HG02642 (cell line): ENCODE results near the gene ADGRG2.
"Not testable (repeated sequence)": the region's sequence is repeated elsewhere in the genome, so short reads cannot be mapped to it uniquely, and the experiment has no call there.

Source experiments
- ATAC-seq: cut with Tn5 transposase; IDR thresholded peaks from one replicate; pipeline ENCODE4 v1.9.1; 2021; ENCODE audit warnings: mild to moderate bottlenecking; ENCODE audit not compliant: unreplicated experiment, poor library complexity

ADGRG2 gene

DNA sequence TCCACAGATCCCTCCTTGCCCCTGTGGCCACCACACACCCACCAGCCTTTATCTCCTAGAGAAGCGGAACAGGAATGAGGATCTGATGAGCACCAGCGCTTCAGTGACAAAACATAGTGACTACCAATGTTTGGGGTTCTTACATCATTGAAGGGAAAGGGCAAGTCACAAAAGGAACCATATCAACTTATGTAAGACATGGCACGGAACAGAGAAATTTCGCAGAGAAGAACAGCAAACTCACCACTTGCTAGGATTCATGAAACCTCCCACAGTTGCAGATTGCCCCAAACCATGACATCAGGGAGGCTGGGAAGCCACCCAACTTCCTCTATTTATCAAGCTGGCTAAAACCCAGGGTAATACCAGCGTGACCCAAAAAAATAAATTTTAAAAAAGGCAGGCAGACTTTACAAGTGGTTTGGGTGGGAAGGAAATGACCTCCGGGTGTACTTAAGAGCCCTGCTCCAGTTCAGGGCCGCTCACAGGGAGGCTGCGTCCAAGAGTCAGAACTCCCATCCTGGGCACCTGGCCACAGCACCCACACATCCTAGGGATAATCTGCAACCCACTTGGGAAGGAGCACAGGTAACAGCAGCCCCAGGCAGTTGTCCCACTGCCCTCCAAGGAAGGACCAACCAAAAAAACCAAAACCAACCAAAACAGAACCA lies 36.0 kb downstream of the ADGRG2 start:
- ATAC-seq = no peak

DNA sequence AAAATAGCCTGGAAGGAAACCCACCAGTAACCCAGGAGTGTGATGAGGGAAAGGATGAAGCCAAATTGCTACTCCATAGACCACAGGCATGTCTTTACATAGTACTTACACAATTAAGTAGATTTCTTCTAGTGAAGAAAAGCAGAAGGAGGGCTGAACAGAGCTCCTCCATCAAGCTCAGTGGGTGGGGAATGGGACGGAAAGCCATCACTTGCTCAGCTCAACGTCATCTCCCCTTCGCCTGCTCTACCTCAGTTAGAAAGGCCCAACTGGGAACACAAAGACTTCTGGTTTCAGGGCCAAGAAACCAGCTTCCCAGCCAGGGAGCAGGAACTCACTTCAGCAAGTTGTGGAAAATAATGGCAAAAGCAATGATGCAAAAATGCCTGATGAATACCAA lies 36.6 kb downstream of the ADGRG2 start:
- no peak for ATAC-seq

DNA sequence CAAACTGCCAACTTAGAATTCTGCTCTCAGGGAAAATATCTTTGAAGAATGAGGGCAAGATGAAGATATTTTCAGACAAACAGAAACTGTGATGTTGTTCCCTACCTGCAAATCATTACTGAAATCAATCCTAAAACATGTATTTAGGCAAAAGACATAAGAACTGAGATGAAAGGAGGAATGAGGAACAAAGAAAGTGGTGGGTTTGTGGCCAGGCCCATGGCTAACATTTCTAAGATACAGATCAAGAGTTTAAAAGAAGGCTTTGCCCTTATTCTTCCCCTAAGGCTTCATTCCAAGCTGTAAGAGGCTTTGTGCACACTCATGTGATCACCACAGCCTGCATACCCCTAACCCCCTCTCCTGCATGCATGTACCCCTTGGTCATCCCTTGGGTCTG lies 46.5 kb downstream of the ADGRG2 start:
- no peak for ATAC-seq

DNA sequence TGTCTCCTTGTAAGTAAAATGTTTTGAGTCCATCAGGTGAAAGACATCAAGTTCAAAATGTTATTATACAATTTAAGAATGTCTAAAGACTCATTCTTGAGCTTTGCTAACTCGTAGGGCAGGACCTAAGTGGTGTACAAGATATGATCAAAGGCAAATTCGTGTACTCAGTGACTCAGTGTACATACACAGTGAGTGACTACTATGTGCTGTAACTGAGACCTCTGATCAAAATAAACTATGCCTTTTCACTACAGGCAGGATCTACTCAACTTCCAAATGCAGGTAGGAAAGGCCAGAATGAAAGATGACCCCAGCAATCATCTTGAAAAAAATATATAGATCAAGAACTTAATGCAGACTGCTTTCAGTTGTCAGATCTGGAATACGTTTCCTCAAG lies 49.9 kb downstream of the ADGRG2 start:
- ATAC-seq = no peak

DNA sequence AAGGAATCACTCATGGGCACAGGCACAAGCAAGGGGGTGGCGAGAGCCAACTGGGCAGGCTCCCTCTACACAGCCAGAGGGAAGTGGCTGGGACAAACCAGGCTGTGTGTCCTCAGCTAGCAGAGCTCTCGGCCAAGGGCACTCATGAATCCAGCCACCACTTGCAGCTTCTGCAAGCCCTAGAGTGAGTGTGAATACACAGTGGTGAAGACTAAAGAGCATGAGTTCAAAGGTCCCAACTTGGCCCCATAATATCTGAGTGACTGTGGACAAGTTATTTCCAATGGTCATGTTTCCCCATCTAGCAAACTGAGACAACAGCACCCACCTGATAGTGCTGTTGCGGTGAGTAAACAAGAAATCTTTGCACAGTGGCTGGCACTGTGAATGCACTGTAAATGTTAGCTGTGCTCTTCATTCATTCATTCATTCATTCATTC lies 51.7 kb downstream of the ADGRG2 start:
- no peak for ATAC-seq

DNA sequence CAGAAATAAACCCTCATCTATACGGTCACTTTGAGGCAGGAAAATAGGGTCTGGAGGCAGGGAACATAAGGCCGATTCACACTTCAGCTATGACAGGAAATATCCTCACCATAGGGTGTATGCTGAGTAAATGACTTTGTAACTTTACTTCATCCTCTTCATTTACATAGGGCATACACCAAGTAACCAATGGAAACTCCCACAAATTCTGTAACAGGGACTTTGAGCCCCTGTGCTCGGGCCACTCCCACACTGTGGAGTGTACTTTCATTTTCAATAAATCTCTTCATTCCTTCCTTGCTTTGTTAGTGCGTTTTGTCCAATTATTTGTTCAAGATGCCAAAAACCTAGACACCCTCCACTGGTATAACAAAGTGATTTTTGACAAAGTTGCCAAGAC lies 55.3 kb downstream of the ADGRG2 start:
- not testable (repeated sequence) for ATAC-seq

DNA sequence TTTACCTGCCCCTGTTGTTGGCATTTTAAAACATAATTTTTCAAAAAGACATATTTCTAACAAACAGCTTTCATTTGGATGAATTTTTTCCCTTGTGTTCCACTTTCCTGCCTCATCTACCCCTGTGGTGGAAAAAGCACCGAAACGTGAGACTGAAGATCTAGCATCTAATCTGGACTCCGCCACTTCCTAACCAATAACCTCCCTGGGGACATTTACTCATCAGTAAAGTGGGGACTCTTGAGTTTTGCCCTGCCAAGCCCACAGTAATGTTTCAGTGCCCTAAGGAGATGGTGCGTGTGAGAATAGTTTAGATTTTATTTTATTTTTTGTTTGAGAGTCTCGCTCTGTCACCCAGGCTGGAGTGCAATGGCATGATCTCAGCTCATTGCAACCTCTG lies 56.7 kb downstream of the ADGRG2 start:
- no peak for ATAC-seq

DNA sequence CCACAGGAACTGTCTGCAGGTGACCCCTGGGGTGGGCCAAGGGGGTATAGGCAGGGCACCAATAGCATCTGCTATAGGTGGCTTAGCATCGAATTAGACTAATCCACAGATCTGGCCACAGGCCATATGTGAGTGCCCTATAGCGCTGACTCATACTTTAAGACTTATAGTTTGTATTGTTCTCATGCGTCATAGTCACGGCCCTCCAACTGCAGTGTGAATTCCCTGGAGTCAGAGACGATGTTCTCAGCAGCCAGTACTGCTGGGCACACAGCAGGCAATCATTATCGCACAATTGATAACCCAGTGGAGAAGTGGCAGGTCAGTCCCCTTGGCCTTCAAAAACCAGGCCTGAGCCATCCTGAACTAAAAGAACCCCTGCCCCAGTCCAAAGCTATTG lies 58.1 kb downstream of the ADGRG2 start:
- ATAC-seq = no peak

DNA sequence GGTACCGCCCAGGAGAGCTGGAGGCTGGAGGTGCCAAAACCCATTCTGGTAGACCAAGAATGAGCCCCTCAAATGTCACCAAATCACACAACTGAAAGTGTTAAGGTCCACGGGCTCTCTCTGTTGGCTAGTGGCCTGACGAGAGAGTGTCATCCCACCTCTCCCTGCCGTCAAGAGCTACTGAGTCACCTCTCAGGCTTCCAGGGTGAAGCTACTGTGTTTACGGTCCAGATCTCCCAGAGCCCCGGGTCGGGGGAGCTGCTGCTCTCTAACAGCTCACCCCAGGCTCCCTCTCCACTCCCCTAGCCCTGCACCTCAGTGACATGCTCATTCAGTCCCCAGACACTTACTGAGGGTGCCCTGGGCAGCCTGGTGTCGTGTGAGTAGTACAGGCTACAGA lies 59.2 kb downstream of the ADGRG2 start:
- no peak for ATAC-seq

DNA sequence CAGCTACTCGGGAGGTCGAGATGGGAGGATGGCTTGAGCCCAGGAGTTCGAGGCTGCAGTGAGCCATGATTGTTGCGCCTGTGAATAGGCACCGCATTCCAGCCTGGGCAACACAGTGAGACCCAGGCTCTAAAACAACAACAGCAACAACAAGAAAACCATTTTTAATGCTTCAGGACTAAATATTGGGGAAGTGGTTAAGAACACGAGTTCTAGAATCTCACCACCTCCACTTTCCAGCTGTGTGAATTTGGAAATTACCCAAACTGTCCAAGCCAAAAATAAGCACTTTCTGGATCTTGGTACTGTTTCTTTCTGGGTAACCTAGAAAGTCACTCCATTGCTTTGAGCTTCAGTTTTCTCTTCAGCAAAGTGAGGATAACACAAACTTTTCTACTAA lies 63.2 kb downstream of the ADGRG2 start:
- ATAC-seq = no peak

DNA sequence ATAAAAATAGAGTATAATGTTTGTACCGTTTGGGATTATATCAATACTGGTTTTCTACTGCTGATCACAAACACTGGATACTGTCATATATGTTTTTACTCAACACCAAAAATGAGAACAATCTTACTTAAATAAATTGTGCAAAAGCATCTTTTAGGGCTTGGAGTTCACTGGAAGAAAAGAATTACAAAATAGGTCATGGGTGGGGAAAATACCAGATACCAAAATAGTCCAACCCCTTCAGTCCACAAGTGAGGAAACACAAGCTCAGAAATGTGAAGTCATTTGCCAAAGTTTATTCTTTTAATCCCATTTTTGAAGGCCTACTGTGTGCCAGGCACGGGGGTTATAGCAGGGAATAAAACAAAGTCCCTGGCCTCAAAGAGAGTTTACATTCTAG lies 64.4 kb downstream of the ADGRG2 start:
- ATAC-seq = no peak

DNA sequence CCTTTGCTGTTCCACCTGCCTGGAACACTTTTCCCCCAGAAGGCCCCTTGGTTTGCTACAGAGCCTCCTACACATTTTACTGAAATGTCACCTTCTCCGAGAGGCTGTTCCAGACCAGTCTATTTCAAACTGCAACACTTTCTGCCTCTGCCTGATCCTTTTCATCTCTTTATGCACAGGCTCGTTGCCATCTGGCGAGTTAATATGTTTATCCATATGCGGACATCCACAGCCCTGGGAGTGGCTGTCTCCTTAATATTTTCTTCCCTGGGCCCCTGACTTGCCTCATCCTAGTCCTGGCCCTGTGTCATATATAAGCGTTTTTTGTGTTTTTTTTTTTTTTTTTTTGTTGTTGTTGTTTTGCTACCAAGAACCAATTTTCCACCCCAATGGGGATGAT lies 73.2 kb downstream of the ADGRG2 start:
- no peak for ATAC-seq

DNA sequence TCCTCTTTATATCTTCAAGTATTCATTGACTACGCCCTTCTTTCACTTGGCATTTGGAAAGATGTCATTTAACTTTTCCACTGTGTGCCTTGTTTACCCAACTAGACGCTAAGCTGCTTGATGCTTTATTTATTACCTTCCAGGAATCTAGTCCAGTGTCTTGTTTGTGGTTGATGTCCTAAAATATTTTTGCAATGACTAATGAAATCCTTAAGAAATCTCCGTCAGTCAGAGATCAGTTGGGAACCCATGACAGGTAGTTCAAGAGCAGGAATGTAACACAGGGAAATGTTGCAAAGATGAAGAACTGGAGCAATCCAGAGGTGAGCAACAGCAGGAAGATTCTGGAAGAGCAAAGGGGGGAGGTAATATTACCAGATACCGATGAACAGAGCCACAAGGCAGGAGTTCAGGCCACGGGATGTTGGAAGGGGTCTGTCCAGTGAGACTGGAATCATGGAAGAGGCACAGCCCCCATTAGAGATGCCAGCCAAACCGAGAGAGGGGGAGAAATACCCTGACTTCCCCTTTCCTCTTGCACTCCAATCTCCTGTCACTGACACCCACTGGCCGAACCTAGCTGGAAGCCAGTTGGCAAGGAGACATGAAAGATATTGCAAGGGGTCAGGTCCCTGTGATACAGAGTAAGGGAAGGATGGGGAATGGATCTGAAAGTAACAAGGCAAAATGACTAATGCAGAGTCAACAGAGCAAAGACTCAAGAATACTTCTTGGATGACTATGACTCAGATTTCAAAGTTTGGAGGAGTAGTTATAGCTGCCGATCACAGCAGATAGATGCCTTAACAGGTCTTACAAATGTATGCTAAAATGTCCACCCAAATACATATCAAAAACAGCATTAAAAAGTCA lies 75.7 kb downstream of the ADGRG2 start:
- ATAC-seq = no peak

DNA sequence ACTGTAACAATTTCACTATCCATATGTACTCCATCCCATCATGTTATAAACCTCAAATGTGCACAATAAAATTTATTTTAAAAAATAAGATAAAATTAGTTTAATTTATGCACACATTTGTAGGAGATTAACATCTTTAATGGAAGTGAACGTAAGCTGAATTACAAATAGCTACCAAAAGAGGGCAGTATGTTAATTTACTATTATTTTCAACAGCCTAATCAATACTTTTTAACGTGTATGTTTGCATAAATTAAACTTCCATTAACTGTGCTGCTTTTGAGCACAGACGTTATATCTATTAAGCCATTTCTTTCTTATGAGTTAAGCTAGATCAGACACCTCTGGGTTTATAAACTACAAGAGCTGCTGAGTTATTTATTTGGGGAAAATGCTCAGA lies 81.9 kb downstream of the ADGRG2 start:
- ATAC-seq = no peak

DNA sequence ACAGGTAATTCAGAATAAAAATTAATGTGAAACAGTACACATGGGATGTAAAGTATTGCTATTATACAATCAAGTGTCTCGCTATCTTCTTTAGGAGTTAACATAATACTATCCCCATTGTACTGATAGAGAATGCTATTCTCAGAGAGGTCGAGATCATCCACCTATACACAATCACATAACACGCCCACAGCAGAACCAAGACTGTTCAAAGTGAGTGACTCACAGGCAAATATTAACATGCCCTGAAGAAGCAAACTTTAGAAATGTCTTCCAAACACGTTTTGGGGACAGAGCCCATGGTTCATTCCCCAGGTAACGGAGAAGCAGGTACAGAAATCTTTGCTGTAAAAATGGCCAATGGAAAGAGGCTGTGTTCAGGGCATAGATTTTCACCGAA lies 88.2 kb downstream of the ADGRG2 start:
- ATAC-seq = no peak

DNA sequence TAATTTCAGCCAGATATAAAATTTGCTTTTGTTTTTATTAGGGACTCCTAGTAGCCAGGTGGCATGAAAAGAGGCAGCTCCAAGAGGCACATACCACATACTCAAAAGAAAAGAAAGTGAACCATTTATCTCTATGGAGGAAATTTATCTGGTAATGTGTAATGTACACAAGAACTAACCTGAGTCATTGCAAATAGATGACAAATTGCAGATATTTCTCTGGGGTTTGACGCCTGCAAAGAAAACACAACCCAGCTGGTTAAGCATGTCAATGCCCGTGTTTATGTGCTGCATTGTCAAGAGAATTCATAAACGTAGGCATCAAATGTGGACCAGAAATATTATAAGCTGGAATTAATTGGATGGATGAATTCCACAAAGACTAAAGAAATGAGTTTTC lies 91.5 kb downstream of the ADGRG2 start:
- no peak for ATAC-seq

DNA sequence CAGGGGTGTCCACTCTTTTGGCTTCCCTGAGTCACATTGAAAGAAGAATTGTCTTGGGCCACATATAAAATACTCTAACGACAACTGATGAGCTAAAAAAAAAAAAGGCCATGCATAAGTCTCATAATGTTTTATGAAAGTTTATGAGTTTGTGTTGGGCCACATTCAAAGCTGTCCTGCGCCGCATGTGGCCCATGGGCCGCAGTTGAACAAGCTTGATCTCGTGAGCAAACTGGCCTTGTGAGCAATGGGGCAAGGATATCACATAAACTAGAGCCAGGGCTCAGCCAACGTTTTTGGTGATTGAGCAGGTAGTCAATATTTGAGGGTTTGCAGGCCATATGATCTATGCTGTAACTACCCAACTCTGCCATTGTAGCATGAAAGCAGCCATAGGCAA lies 93.7 kb downstream of the ADGRG2 start:
- ATAC-seq = no peak

DNA sequence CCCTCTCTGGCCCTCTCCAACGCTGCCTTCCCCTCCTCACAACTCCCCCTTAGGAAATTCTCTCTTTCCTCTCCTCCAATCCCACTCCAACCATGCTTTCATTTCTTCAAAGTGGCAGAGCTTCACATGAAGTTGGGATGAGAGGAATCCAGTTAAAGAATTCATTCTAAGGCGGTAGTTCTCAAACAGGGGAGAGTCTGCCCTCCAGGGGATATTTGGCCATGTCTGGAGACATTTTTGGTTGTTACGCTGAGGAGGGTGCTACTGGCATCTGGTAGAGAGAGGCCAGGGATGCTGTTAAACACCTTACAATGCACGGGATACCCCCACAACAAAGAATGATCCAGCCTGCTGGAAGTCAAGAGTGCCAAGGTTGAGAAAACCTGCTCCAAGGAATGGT lies 97.9 kb downstream of the ADGRG2 start:
- ATAC-seq = no peak

DNA sequence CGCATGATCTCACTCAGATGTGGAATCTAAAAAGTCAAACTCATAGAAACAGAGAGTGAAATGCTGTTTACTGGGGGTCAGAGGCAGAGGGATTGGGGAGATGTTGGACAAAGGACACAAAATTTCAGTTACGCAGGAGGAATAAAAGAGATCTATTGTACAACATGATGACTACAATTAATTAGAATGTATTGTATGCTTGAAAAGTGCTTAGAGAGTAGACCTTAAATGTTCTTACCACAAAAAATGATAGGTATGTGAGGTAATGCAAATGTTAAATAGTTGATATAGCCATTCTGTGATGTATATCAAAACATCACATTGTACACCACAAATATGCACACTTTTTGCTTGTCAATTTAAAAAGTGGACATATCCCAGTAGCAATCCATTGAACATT lies 102.3 kb downstream of the ADGRG2 start:
- no peak for ATAC-seq

DNA sequence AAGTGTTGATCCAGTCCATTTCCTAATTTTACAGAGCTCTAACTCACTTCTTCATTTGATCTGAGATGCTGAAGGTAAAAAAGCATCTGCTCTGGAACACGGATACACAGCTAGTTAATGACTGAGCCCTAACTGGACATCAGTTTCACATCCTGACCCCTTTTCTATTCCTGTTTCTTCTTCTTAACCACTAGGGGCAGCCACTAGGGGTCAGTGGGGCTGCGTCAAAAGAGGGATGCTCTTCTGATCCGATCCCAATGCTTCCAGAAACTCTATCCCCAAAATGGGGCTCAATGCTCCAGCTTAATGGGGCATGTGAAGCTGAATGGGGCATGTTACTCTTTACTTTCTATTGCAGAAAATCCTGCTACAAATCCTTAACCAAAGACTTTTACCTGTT lies 105.0 kb downstream of the ADGRG2 start:
- ATAC-seq = no peak

DNA sequence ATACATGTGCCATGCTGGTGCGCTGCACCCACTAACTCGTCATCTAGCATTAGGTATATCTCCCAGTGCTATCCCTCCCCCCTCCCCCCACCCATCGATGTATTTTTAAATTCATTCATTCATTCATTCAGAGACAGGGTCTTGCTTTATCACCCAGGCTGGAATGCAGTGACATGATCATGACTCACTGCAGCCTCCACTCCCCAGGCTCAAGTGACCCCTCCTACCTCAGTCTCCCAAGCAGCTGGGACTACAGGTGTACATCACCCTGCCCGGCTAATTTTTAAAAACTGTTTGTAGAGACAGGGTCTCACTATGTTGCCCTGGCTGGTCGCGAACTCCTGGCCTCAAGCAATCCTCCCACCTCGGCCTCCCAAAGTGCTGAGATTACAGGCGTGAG lies 105.7 kb downstream of the ADGRG2 start:
- ATAC-seq = not testable (repeated sequence)

DNA sequence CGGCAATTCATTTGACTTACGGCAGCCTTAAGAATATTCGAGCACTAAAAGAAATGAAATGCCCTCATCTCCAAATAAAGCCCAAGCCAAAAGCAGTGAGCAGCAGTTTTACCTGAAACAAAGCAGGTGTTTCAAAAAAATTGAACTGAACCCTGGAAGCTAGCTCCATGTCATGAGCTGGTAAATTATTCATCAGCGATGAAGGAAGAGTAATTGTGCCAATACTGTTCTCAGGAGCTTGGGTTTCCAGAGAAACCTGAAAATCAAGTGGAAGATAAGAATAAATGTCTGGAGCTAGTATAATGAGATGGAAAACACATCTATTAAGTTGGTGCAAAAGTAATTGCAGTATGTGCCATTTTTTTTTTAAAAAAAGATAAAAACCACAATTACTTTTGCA lies 114.4 kb downstream of the ADGRG2 start:
- no peak for ATAC-seq
